Measurements from ENCODE around the gene THAP2.

Gene THAP2

GRCh38 chr12:71665090-71665463, 976 bp downstream of the THAP2 start:
- Histone ChIP-seq H3K27me3 (ENCODE audit: control insufficient read depth, low read length) (no peaks in the 10 kb centered on the region), H3K4me1 (ENCODE audit: control insufficient read depth, low read length) (peaks cover 27% of the 10 kb centered on the region), H3K9me2 (replicated peaks; ENCODE audit: control insufficient read depth, low read length) (no peaks in the 10 kb centered on the region), H3F3A (ENCODE audit: control insufficient read depth, insufficient read depth) (peaks cover 6% of the 10 kb centered on the region), H3K4me3 (ENCODE audit: low read length) (peak overlapping the region; percentile 99), H3K36me3 (ENCODE audit: control insufficient read depth, low read length) (peaks cover 52% of the 10 kb centered on the region), H4K20me1 (ENCODE audit: control insufficient read depth, insufficient read depth, low read depth, low read length) (peaks cover 14% of the 10 kb centered on the region), H3K4me2 (ENCODE audit: low read length) (peak overlapping the region; percentile 93), H3K27ac (ENCODE audit: low read depth, low read length) (peak overlapping the region; percentile 91), H3K9me3 (ENCODE audit: control insufficient read depth, insufficient read depth, low read length) (no peaks in the 10 kb centered on the region), H3K79me2 (ENCODE audit: control insufficient read depth, low read length) (peaks cover 66% of the 10 kb centered on the region)
- no peak for TF ChIP-seq CTCF (IDR thresholded peaks at IDR 0.05; ENCODE audit: low read depth, low read length, poor library complexity, severe bottlenecking)
- no peak for TF ChIP-seq EZH2phosphoT487 (IDR thresholded peaks at IDR 0.05; ENCODE audit: borderline replicate concordance, low read length)

GRCh38 chr12:71666259-71666658, 2.2 kb downstream of the THAP2 start:
- no peak overlapping the region for H3K27ac ChIP-seq (ENCODE audit: low read depth, low read length)
- peak overlapping the region; percentile 93 for H3K4me2 ChIP-seq (ENCODE audit: low read length)
- H3K4me1 ChIP-seq (ENCODE audit: control insufficient read depth, low read length) = peaks cover 27% of the 10 kb centered on the region
- peaks cover 6% of the 10 kb centered on the region for H3F3A ChIP-seq (ENCODE audit: control insufficient read depth, insufficient read depth)
- H3K9me3 ChIP-seq (ENCODE audit: control insufficient read depth, insufficient read depth, low read length) = no peaks in the 10 kb centered on the region
- H4K20me1 ChIP-seq (ENCODE audit: control insufficient read depth, insufficient read depth, low read depth, low read length) = peaks cover 14% of the 10 kb centered on the region
- peaks cover 46% of the 10 kb centered on the region for H3K36me3 ChIP-seq (ENCODE audit: control insufficient read depth, low read length)
- no peaks in the 10 kb centered on the region for H3K9me2 ChIP-seq (replicated peaks; ENCODE audit: control insufficient read depth, low read length)
- no peak for TF ChIP-seq CTCF (IDR thresholded peaks at IDR 0.05; ENCODE audit: low read depth, low read length, poor library complexity, severe bottlenecking)
- no peak for TF ChIP-seq EZH2phosphoT487 (IDR thresholded peaks at IDR 0.05; ENCODE audit: borderline replicate concordance, low read length)
- H3K27me3 ChIP-seq (ENCODE audit: control insufficient read depth, low read length) = no peaks in the 10 kb centered on the region
- peaks cover 58% of the 10 kb centered on the region for H3K79me2 ChIP-seq (ENCODE audit: control insufficient read depth, low read length)
- H3K4me3 ChIP-seq (ENCODE audit: low read length) = peak overlapping the region; percentile 99

GRCh38 chr12:71671311-71671710, 7.2 kb downstream of the THAP2 start:
- Histone ChIP-seq H3F3A (ENCODE audit: control insufficient read depth, insufficient read depth) (no peaks in the 10 kb centered on the region; the same call in 1 of the 2 replicates), H3K27ac (ENCODE audit: low read depth, low read length) (no peak overlapping the region), H3K4me2 (ENCODE audit: low read length) (no peak overlapping the region), H3K79me2 (ENCODE audit: control insufficient read depth, low read length) (peaks cover 12% of the 10 kb centered on the region), H3K9me3 (ENCODE audit: control insufficient read depth, insufficient read depth, low read length) (no peaks in the 10 kb centered on the region), H3K36me3 (ENCODE audit: control insufficient read depth, low read length) (peaks cover 9% of the 10 kb centered on the region), H3K27me3 (ENCODE audit: control insufficient read depth, low read length) (no peaks in the 10 kb centered on the region), H3K4me1 (ENCODE audit: control insufficient read depth, low read length) (peaks cover 8% of the 10 kb centered on the region), H4K20me1 (ENCODE audit: control insufficient read depth, insufficient read depth, low read depth, low read length) (no peaks in the 10 kb centered on the region), H3K4me3 (ENCODE audit: low read length) (no peak overlapping the region), H3K9me2 (replicated peaks; ENCODE audit: control insufficient read depth, low read length) (no peaks in the 10 kb centered on the region)
- TF ChIP-seq CTCF (IDR thresholded peaks at IDR 0.05; ENCODE audit: low read depth, low read length, poor library complexity, severe bottlenecking) (no peak), EZH2phosphoT487 (IDR thresholded peaks at IDR 0.05; ENCODE audit: borderline replicate concordance, low read length) (no peak)

All from DOHH2 (cell line).